ENCODE results near the gene TIMM17A.

DNA sequence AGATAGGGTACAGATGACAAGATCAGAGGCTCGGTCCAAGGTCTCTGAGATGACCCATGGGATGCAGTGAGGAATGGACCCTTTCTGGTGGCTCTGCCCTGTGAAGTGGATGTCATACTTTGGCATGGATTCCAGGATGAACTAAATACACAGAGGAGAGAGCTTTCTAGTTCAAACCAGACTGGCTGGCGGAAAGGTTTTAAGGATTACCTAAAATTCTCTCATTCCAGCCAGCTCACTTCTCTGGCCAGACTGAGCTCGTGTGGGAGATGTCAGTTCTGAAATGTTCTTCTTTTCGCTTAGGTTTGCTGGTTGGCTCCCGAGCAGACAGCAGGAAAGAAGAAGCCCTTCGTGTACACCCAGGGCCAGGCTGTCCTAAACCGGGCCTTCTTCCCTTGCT, 33.3 kb downstream of the TIMM17A start:
- no peak for TF ChIP-seq POLR2A (IDR thresholded peaks at IDR 0.05; ENCODE audit: control extremely low read depth in 1 of 2, low read depth in 2 of 2, low read length in 2 of 2)
- no peak for TF ChIP-seq POLR2AphosphoS5 (IDR thresholded peaks at IDR 0.05; ENCODE audit: low read depth, low read length)
- TF ChIP-seq, protein P1, sequence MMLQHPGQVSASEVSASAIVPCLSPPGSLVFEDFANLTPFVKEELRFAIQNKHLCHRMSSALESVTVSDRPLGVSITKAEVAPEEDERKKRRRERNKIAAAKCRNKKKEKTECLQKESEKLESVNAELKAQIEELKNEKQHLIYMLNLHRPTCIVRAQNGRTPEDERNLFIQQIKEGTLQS (IDR thresholded peaks at IDR 0.05; ENCODE audit: insufficient read depth, low read depth, low read length) = no peak
- no peak for TF ChIP-seq EZH2 (IDR thresholded peaks at IDR 0.05; ENCODE audit: low read depth, low read length, severe bottlenecking)
- TF ChIP-seq TEAD4 (IDR thresholded peaks at IDR 0.05; ENCODE audit: low read depth, low read length) = no peak
- TF ChIP-seq, protein P2, sequence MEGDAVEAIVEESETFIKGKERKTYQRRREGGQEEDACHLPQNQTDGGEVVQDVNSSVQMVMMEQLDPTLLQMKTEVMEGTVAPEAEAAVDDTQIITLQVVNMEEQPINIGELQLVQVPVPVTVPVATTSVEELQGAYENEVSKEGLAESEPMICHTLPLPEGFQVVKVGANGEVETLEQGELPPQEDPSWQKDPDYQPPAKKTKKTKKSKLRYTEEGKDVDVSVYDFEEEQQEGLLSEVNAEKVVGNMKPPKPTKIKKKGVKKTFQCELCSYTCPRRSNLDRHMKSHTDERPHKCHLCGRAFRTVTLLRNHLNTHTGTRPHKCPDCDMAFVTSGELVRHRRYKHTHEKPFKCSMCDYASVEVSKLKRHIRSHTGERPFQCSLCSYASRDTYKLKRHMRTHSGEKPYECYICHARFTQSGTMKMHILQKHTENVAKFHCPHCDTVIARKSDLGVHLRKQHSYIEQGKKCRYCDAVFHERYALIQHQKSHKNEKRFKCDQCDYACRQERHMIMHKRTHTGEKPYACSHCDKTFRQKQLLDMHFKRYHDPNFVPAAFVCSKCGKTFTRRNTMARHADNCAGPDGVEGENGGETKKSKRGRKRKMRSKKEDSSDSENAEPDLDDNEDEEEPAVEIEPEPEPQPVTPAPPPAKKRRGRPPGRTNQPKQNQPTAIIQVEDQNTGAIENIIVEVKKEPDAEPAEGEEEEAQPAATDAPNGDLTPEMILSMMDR (IDR thresholded peaks at IDR 0.05; ENCODE audit: control extremely low read depth in 1 of 3, insufficient read depth in 1 of 3, low read depth in 1 of 3, low read length in 3 of 3) = no peak
- no peak for TF ChIP-seq CEBPB (IDR thresholded peaks at IDR 0.05; ENCODE audit: low read depth, low read length)
- no peak for TF ChIP-seq EGR1 (IDR thresholded peaks at IDR 0.05; ENCODE audit: borderline replicate concordance, low read depth, low read length)
- no peak for TF ChIP-seq KDM1A (IDR thresholded peaks at IDR 0.05; ENCODE audit: borderline replicate concordance, low read length)
- no peak for TF ChIP-seq HDAC2 (IDR thresholded peaks at IDR 0.05; ENCODE audit: borderline replicate concordance in 1 of 2, low read depth in 2 of 2, low read length in 2 of 2)
- no peak for TF ChIP-seq CBX5 (IDR thresholded peaks at IDR 0.05; ENCODE audit: low read depth, low read length)
- no peak for TF ChIP-seq MAFK (IDR thresholded peaks at IDR 0.05; ENCODE audit: low read depth, low read length)
